Muscle of leg (tissue), 11 donors: ENCODE data around the gene RCOR1. TPM values are rescaled to one million over a fixed set of nuclear protein-coding genes. Genes with fewer than 3 reads are reported as not detected.

Experiments used
- DNase-seq: peaks from one replicate; pipeline ENCODE4 v3.0.0; 2013
- H3K27ac ChIP-seq: one replicate; pipeline ENCODE4 v1.5.1; 2013; ENCODE audit warnings: mild to moderate bottlenecking, low read length, control low read depth
- H3K27me3 ChIP-seq: one replicate; pipeline ENCODE4 v1.6.1; 2013; ENCODE audit warnings: low read length; ENCODE audit not compliant: control insufficient read depth, insufficient read depth
- H3K36me3 ChIP-seq: one replicate; pipeline ENCODE4 v1.6.1; 2013; ENCODE audit warnings: low read length; ENCODE audit not compliant: control insufficient read depth, insufficient read depth
- H3K4me1 ChIP-seq: one replicate; pipeline ENCODE4 v1.6.1; 2013; ENCODE audit warnings: low read length; ENCODE audit not compliant: control insufficient read depth, insufficient read depth
- H3K4me3 ChIP-seq: one replicate; pipeline ENCODE4 v1.5.1; 2013; ENCODE audit warnings: low read length, control low read depth
- H3K9me3 ChIP-seq: replicated peaks from 2 replicates; pipeline ENCODE4 v1.6.1; 2013; ENCODE audit warnings: low read depth, low read length; ENCODE audit not compliant: control insufficient read depth
- WGBS: methylation state at CpG from one replicate; pipeline ENCODE4 v1.1.5; 2013; ENCODE audit warnings: missing lambda C conversion rate; ENCODE audit not compliant: insufficient coverage; 5-methylcytosine and 5-hydroxymethylcytosine counted together
- polyA plus RNA-seq, 8 donors: library from polyadenylated mRNA; unstranded; fragments of 120-200 nt; gene quantifications; one replicate each; pipeline versions ENCODE4 v1.2.1 to v1.2.3, GENCODE V29; 2013; ENCODE audit warnings: inconsistent platforms in 1 of 8, low replicate concordance in 1 of 8; ENCODE audit not compliant: insufficient read length in 8 of 8, insufficient read depth in 1 of 8
- total RNA-seq: library from RNA; stranded (reverse); fragments of 120-200 nt; gene quantifications from one replicate; pipeline ENCODE4 v1.2.4, GENCODE V29; 2013

The RCOR1 gene
- total and polyA plus RNA-seq, 9 donors = 16.2 to 38.7 (median 29.4) TPM

DNA sequence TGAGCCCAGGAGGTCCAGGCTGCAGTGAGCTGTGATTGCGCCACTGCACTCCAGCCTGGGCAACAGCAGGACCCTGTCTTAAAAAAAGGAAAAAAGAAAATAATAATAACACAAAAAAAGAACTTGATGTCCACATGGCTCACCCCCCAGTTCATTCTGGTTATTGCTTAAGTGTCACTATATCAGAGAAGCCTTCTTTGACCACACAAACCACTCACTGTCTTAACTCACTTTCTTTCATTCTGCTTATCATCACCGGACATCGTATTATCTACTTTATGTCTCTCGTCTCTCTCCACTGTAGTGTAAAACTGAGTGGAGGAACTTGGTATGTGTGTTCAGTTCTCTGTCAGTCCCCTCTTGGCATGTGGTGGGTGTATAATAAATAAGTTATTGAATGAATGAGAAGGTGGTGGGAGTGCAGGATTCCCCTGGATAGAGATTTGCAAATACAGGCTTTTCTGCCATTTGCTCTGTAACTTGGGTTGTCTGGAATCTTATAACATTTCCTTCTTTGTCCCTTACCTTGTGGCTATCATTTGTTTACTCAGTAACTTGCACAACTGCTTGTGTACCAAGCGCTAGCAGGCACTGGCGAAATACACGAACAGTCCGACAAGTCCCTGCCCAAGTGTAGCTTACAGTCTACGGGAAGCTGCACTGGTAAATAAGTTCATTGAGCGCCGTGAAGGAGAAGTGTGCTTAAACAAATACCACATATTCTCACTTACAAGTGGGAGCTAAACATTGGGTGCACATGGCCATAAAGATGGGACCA is 98.2 kb downstream of the RCOR1 start:
- Histone ChIP-seq H3K4me1 (no peaks in the 10 kb centered on the region), H3K27me3 (no peaks in the 10 kb centered on the region), H3K27ac (no peak overlapping the region), H3K4me3 (no peak overlapping the region), H3K36me3 (no peaks in the 10 kb centered on the region), H3K9me3 (no peaks in the 10 kb centered on the region)
- 100% methylated on average over 1 of the region's 11 CpGs for WGBS
- DNase-seq = no peak

GRCh38 chr14:102691763-102692162 is 99.3 kb downstream of the RCOR1 start:
- Histone ChIP-seq H3K27ac (no peak overlapping the region), H3K36me3 (no peaks in the 10 kb centered on the region), H3K9me3 (no peaks in the 10 kb centered on the region), H3K27me3 (no peaks in the 10 kb centered on the region), H3K4me3 (no peak overlapping the region), H3K4me1 (no peaks in the 10 kb centered on the region)
- no CpG with 5 or more reads among the region's 2 CpGs for WGBS
- DNase-seq = no peak

GRCh38 chr14:102692334-102692733 is 99.9 kb downstream of the RCOR1 start:
- no peaks in the 10 kb centered on the region for H3K9me3 ChIP-seq

DNA sequence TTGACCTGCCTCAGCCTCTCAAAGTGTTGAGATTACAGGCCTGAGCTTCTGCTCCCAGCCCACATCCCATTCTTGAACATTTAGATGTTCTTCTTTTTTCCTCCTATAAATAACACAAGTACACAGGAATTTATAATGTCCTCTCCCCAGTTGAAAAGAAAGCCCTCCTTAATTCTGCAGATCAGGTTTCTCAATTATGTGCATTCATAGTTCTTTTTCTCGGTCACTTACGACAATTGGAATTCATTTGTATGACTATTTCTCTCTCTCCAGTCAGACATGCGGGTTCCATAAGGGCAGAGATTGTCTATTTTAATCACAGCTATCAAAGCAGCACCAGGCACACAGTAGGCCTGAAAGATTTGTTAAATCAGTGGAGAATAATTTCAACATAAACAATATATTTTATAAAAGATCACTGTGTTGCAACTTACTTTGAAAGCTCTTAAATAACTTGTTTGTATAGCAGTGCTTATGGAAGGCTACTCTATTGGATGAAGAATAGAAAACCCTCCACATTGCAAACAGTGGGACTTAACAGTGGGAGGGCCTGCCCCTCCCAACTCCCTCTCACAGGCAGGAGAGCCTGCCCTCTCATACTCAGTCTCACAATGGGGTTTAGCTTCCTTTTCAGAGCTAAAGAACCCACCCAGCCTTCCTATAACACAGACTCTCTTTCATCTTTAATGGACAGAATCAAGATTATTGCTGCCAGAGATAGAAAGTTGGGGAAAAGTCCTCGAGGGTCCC is 100.7 kb downstream of the RCOR1 start:
- WGBS = no CpG with 5 or more reads among the region's 4 CpGs
- Histone ChIP-seq H3K9me3 (no peaks in the 10 kb centered on the region), H3K36me3 (no peaks in the 10 kb centered on the region), H3K27me3 (no peaks in the 10 kb centered on the region), H3K4me3 (no peak overlapping the region), H3K4me1 (no peaks in the 10 kb centered on the region), H3K27ac (no peak overlapping the region)
- no peak for DNase-seq

More at GRCh38 chr14:102692334-102692733, 99.9 kb downstream of the RCOR1 start:
- H3K4me1 ChIP-seq = no peaks in the 10 kb centered on the region
- WGBS = 60% methylated on average over 1 of the region's 4 CpGs
- H3K27ac ChIP-seq = no peak overlapping the region
- no peaks in the 10 kb centered on the region for H3K36me3 ChIP-seq
- DNase-seq = no peak
- H3K4me3 ChIP-seq = no peak overlapping the region
- no peaks in the 10 kb centered on the region for H3K27me3 ChIP-seq

GRCh38 chr14:102694530-102695166 is 102.2 kb downstream of the RCOR1 start:
- Histone ChIP-seq H3K27me3 (no peaks in the 10 kb centered on the region), H3K36me3 (no peaks in the 10 kb centered on the region), H3K9me3 (no peaks in the 10 kb centered on the region), H3K4me3 (no peak overlapping the region), H3K4me1 (no peaks in the 10 kb centered on the region), H3K27ac (no peak overlapping the region)
- peak; percentile 90 for DNase-seq
- no CpG with 5 or more reads among the region's 7 CpGs for WGBS

DNA sequence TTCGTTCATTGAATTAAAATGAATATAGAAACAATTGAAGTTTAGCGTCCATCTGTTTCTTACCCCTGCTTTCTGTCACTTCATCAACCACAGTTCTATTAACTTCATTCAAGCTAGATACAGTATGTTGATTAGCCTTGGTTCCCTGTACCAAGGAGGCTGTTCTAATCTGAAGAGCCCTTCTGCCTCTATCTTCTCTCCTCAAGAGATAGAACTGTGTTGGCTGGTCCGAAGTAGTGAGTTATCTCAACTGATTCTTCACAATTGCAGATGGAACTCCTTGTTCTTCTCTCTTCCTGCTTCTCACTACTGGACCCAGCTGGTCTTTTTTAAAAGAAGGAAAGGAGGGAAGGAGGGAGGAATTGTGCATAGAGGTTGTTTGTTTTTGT is 102.7 kb downstream of the RCOR1 start:
- Histone ChIP-seq H3K36me3 (no peaks in the 10 kb centered on the region), H3K27ac (no peak overlapping the region), H3K4me1 (no peaks in the 10 kb centered on the region), H3K27me3 (no peaks in the 10 kb centered on the region), H3K9me3 (no peaks in the 10 kb centered on the region), H3K4me3 (no peak overlapping the region)
- WGBS = no CpG with 5 or more reads among the region's 3 CpGs
- no peak for DNase-seq

- Histone ChIP-seq H3K4me1 (no peaks in the 10 kb centered on the region), H3K9me3 (no peaks in the 10 kb centered on the region), H3K36me3 (no peaks in the 10 kb centered on the region), H3K4me3 (no peak overlapping the region), H3K27ac (no peak overlapping the region), H3K27me3 (no peaks in the 10 kb centered on the region)
- no peak for DNase-seq
- WGBS = 83% methylated on average over 4 of the region's 8 CpGs
These were observed 103.9 kb downstream of the RCOR1 start for GRCh38 chr14:102696332-102696731.

GRCh38 chr14:102696856-102697495 is 104.5 kb downstream of the RCOR1 start:
- 60% methylated on average over 1 of the region's 3 CpGs for WGBS
- no peak for DNase-seq
- H3K4me3 ChIP-seq = no peak overlapping the region
- no peaks in the 10 kb centered on the region for H3K9me3 ChIP-seq
- H3K4me1 ChIP-seq = no peaks in the 10 kb centered on the region
- no peaks in the 10 kb centered on the region for H3K36me3 ChIP-seq
- no peak overlapping the region for H3K27ac ChIP-seq
- no peaks in the 10 kb centered on the region for H3K27me3 ChIP-seq

GRCh38 chr14:102697501-102697900 is 105.1 kb downstream of the RCOR1 start:
- 100% methylated on average over 2 of the region's 6 CpGs for WGBS
- H3K27me3 ChIP-seq = no peaks in the 10 kb centered on the region
- H3K9me3 ChIP-seq = no peaks in the 10 kb centered on the region
- no peaks in the 10 kb centered on the region for H3K36me3 ChIP-seq
- no peak for DNase-seq
- no peak overlapping the region for H3K4me3 ChIP-seq
- H3K4me1 ChIP-seq = no peaks in the 10 kb centered on the region
- no peak overlapping the region for H3K27ac ChIP-seq
